ENCODE results near the gene MVB12B. TPM values are rescaled to one million over a fixed set of nuclear protein-coding genes. Genes with fewer than 3 reads are reported as not detected.
A peak's percentile ranks its signal among the peaks of the same experiment; 100 is the strongest.

The MVB12B gene
- total and polyA plus RNA-seq, 2 of the 13 experiments (the other 11 are each of a cell fraction or from before 2014, with no cell fraction given) = 12.1 to 30.1 TPM

DNA sequence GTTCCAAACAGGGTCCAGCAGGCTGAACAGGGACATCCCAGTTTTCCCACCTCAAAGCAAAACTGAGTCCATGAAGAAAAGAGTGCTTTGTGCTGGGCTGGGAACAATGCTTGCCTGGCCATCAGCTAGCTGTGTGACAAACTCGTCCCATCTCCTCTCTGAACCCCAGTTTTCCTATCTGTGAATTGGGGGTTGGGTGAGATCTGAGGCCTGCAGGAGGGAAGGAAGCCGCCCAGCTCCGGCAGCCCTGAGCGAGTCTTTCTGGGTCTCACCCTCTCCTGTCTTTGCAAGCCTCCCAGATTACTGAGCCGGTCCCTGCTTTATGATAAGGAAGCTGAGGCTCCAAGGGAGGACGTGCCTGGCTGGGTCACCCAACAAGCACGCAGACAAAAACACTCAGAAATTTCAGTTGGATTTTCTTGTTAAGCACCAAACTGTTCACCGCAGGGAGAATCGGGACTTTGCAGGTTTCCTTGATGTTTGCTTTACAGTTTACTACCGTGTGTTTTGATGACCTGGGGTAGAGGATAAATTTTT lies 204.5 kb downstream of the MVB12B start:
- Histone ChIP-seq H3K27me3 (ENCODE audit: control insufficient read depth in 1 of 2, insufficient read depth in 2 of 2, low read length in 2 of 2) (no peaks in the 10 kb centered on the region), H3K9ac (ENCODE audit: insufficient read depth, low read depth, low read length) (no peak overlapping the region), H3K27ac (ENCODE audit: extremely low read length, insufficient read depth, low read length) (peak overlapping the region; percentile 35), H3K79me2 (ENCODE audit: insufficient read depth, low read length) (no peaks in the 10 kb centered on the region), H3K9me3 (ENCODE audit: low read length) (no peaks in the 10 kb centered on the region), H2AFZ (ENCODE audit: low read length) (peak overlapping the region; percentile 48), H3K4me3 (replicated peaks in 1 of 3; ENCODE audit: insufficient read depth in 1 of 3, low read depth in 2 of 3, low read length in 3 of 3) (0 out of 6 replicates have a peak overlapping the region, but pooled peaks of 1 of the 3 experiments have one; percentile 6), H3K36me3 (replicated peaks in 1 of 2; ENCODE audit: control insufficient read depth in 1 of 2, insufficient read depth in 2 of 2, low read length in 2 of 2) (no peaks in the 10 kb centered on the region), H3K4me2 (ENCODE audit: low read depth, low read length) (no peak overlapping the region; the same call in 1 of the 2 replicates), H3K4me1 (ENCODE audit: insufficient read depth, low read length) (peaks cover 73% of the 10 kb centered on the region), H4K20me1 (ENCODE audit: insufficient read depth, low read length) (no peaks in the 10 kb centered on the region)
- 74% methylated on average over 10 of the region's 10 CpGs for WGBS (ENCODE audit: low lambda C conversion rate)
- no peak for DNase-seq (ENCODE audit: low spot score)
- no peak for TF ChIP-seq MEIS1 (CRISPR knock-in tag; IDR thresholded peaks at IDR 0.05; ENCODE audit: borderline replicate concordance)
- no peak for TF ChIP-seq CREB3 (CRISPR knock-in tag; IDR thresholded peaks at IDR 0.05)
- no peak for TF ChIP-seq ZBTB1 (CRISPR knock-in tag; IDR thresholded peaks at IDR 0.05; ENCODE audit: borderline replicate concordance)
- no peak for TF ChIP-seq FLYWCH1 (CRISPR knock-in tag; IDR thresholded peaks at IDR 0.05)
- TF ChIP-seq IKZF5 (CRISPR knock-in tag; IDR thresholded peaks at IDR 0.05) = no peak
- TF ChIP-seq ZNF629 (CRISPR knock-in tag; conservative IDR thresholded peaks at IDR 0.05) = 0 out of 2 replicates have a peak, but pooled peaks have one; percentile 16
- TF ChIP-seq FOXA1 (IDR thresholded peaks at IDR 0.05) = no peak
- TF ChIP-seq FOXA1 (CRISPR knock-in tag; IDR thresholded peaks at IDR 0.05) = no peak
- peak; percentile 76; the same call in 1 of the 2 replicates for TF ChIP-seq ZNF768 (CRISPR knock-in tag; IDR thresholded peaks at IDR 0.05)
- no peak for TF ChIP-seq EZH2 (conservative IDR thresholded peaks at IDR 0.05; ENCODE audit: low read depth, low read length)
- POLR2A ChIA-PET = no interaction called here
- ATAC-seq = no peak
- FAIRE-seq = peak; percentile 26
- CTCF ChIA-PET (ENCODE audit: low intra/inter-chr PET ratio, low total read pairs) = no interaction called here
- intact Hi-C loops (cut with micrococcal nuclease; ENCODE audit: unreplicated experiment) (no loop called here), in situ Hi-C loops (cut with HindIII; ENCODE audit: extremely low pct_ligation_motif_present, low pct_unique_long_range_greater_than_20kb) (no loop called here)
- no TSS peak for BruUV-seq (replicated peaks)
